HL-60 (cell line): ENCODE measurements around the gene CTDP1.

Experiments
- CTCF ChIP-seq: IDR thresholded peaks from one replicate; pipeline ENCODE4 v1.5.1; 2011; ENCODE audit warnings: low read length, control low read depth, inconsistent platforms; ENCODE audit not compliant: insufficient read depth
- GABPA ChIP-seq: IDR thresholded peaks from 2 replicates; pipeline ENCODE4 v1.6.1; 2012; ENCODE audit warnings: low read depth
- POLR2AphosphoS5 ChIP-seq: IDR thresholded peaks from 2 replicates; pipeline ENCODE4 v1.6.1; 2012; ENCODE audit warnings: low read depth
- SPI1 ChIP-seq: IDR thresholded peaks from 2 replicates; pipeline ENCODE4 v1.6.1; 2012; ENCODE audit warnings: low read depth, mild to moderate bottlenecking, borderline replicate concordance
- TF ChIP-seq, protein P1 (sequence below): IDR thresholded peaks from 2 replicates; pipeline ENCODE4 v1.6.1; 2012; ENCODE audit warnings: low read depth; ENCODE audit not compliant: insufficient replicate concordance

- TF ChIP-seq CTCF (no peak), GABPA (no peak), POLR2AphosphoS5 (no peak), SPI1 (no peak)
- TF ChIP-seq, protein P1, sequence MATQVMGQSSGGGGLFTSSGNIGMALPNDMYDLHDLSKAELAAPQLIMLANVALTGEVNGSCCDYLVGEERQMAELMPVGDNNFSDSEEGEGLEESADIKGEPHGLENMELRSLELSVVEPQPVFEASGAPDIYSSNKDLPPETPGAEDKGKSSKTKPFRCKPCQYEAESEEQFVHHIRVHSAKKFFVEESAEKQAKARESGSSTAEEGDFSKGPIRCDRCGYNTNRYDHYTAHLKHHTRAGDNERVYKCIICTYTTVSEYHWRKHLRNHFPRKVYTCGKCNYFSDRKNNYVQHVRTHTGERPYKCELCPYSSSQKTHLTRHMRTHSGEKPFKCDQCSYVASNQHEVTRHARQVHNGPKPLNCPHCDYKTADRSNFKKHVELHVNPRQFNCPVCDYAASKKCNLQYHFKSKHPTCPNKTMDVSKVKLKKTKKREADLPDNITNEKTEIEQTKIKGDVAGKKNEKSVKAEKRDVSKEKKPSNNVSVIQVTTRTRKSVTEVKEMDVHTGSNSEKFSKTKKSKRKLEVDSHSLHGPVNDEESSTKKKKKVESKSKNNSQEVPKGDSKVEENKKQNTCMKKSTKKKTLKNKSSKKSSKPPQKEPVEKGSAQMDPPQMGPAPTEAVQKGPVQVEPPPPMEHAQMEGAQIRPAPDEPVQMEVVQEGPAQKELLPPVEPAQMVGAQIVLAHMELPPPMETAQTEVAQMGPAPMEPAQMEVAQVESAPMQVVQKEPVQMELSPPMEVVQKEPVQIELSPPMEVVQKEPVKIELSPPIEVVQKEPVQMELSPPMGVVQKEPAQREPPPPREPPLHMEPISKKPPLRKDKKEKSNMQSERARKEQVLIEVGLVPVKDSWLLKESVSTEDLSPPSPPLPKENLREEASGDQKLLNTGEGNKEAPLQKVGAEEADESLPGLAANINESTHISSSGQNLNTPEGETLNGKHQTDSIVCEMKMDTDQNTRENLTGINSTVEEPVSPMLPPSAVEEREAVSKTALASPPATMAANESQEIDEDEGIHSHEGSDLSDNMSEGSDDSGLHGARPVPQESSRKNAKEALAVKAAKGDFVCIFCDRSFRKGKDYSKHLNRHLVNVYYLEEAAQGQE = no peak
These were observed 23.3 kb downstream of the CTDP1 start for GRCh38 chr18:79702906-79703305.
